BLaER1 (cell line): Measurements from ENCODE around the gene CHST5.

Source experiments
- H3K27ac ChIP-seq: shearing (Covaris generic); formaldehyde crosslinking; 2 replicates; pipeline ENCODE4 v1.8.1; 2022
- H3K27me3 ChIP-seq: shearing (Covaris generic); formaldehyde crosslinking; 2 replicates; pipeline ENCODE4 v1.8.1; 2022
- H3K36me3 ChIP-seq: shearing (Covaris generic); formaldehyde crosslinking; 2 replicates; pipeline ENCODE4 v1.8.1; 2022
- H3K4me1 ChIP-seq: shearing (Covaris generic); formaldehyde crosslinking; 2 replicates; pipeline ENCODE4 v1.8.1; 2022
- H3K4me2 ChIP-seq: shearing (Covaris generic); formaldehyde crosslinking; 2 replicates; pipeline ENCODE4 v1.8.1; 2022
- H3K4me3 ChIP-seq: shearing (Covaris generic); formaldehyde crosslinking; 2 replicates; pipeline ENCODE4 v1.8.1; 2022
- H3K9ac ChIP-seq: shearing (Covaris generic); formaldehyde crosslinking; 2 replicates; pipeline ENCODE4 v1.8.1; 2022
- H3K9me3 ChIP-seq: shearing (Covaris generic); formaldehyde crosslinking; 2 replicates; pipeline ENCODE4 v1.8.1; 2022
- H4K20me1 ChIP-seq: shearing (Covaris generic); formaldehyde crosslinking; 2 replicates; pipeline ENCODE4 v1.8.1; 2022
- Cebpa-rat ChIP-seq: shearing (Covaris generic); IDR thresholded peaks from 2 replicates; pipeline ENCODE4 v1.8.1; 2022

The CHST5 gene

GRCh38 chr16:75494661-75495075 is 41.2 kb downstream of the CHST5 start:
- Histone ChIP-seq H3K27me3 (no peaks in the 10 kb centered on the region), H3K36me3 (peaks cover 4% of the 10 kb centered on the region; the same call in 1 of the 2 replicates), H3K4me3 (peak overlapping the region; percentile 79), H3K9me3 (no peaks in the 10 kb centered on the region), H3K4me2 (peak overlapping the region; percentile 93), H3K4me1 (peaks cover 84% of the 10 kb centered on the region), H3K27ac (peak overlapping the region; percentile 84), H3K9ac (peak overlapping the region; percentile 85), H4K20me1 (peaks cover 27% of the 10 kb centered on the region)
- no peak for TF ChIP-seq Cebpa-rat

- Histone ChIP-seq H4K20me1 (peaks cover 30% of the 10 kb centered on the region), H3K27ac (peak overlapping the region; percentile 84), H3K4me2 (peak overlapping the region; percentile 93), H3K9me3 (no peaks in the 10 kb centered on the region), H3K27me3 (no peaks in the 10 kb centered on the region), H3K9ac (peak overlapping the region; percentile 85), H3K4me1 (peaks cover 85% of the 10 kb centered on the region), H3K4me3 (peak overlapping the region; percentile 79), H3K36me3 (peaks cover 8% of the 10 kb centered on the region; the same call in 1 of the 2 replicates)
- TF ChIP-seq Cebpa-rat = no peak
Measured at GRCh38 chr16:75494184-75494583, 41.7 kb downstream of the CHST5 start.

GRCh38 chr16:75491876-75492275 is 44.0 kb downstream of the CHST5 start:
- H3K27me3 ChIP-seq = no peaks in the 10 kb centered on the region
- H4K20me1 ChIP-seq = peaks cover 50% of the 10 kb centered on the region
- peaks cover 89% of the 10 kb centered on the region for H3K4me1 ChIP-seq
- no peaks in the 10 kb centered on the region for H3K9me3 ChIP-seq
- H3K4me2 ChIP-seq = peak overlapping the region; percentile 93
- peaks cover 31% of the 10 kb centered on the region for H3K36me3 ChIP-seq
- peak overlapping the region; percentile 79 for H3K4me3 ChIP-seq
- H3K27ac ChIP-seq = peak overlapping the region; percentile 84
- H3K9ac ChIP-seq = peak overlapping the region; percentile 85
- TF ChIP-seq Cebpa-rat = no peak

GRCh38 chr16:75488322-75488721 is 47.6 kb downstream of the CHST5 start:
- TF ChIP-seq Cebpa-rat = no peak
- Histone ChIP-seq H3K9me3 (no peaks in the 10 kb centered on the region), H4K20me1 (peaks cover 85% of the 10 kb centered on the region), H3K9ac (no peak overlapping the region), H3K4me1 (peaks cover 99% of the 10 kb centered on the region), H3K4me2 (peak overlapping the region; percentile 35; the same call in 1 of the 2 replicates), H3K27me3 (no peaks in the 10 kb centered on the region), H3K4me3 (no peak overlapping the region), H3K27ac (no peak overlapping the region), H3K36me3 (peaks cover 49% of the 10 kb centered on the region)

GRCh38 chr16:75486676-75487313 is 49.1 kb downstream of the CHST5 start:
- Histone ChIP-seq H3K4me1 (peaks cover 89% of the 10 kb centered on the region), H3K9me3 (no peaks in the 10 kb centered on the region), H3K27me3 (no peaks in the 10 kb centered on the region), H3K4me3 (peak overlapping the region; percentile 44; the same call in 1 of the 2 replicates), H3K36me3 (peaks cover 64% of the 10 kb centered on the region), H3K9ac (peak overlapping the region; percentile 50; the same call in 1 of the 2 replicates), H3K27ac (peak overlapping the region; percentile 72), H3K4me2 (peak overlapping the region; percentile 92), H4K20me1 (peaks cover 86% of the 10 kb centered on the region)
- TF ChIP-seq Cebpa-rat = no peak

- TF ChIP-seq Cebpa-rat = no peak
- H3K4me3 ChIP-seq = peak overlapping the region; percentile 44
Measured at GRCh38 chr16:75486014-75486675, 49.8 kb downstream of the CHST5 start.

GRCh38 chr16:75485230-75486013 is 50.5 kb downstream of the CHST5 start:
- Histone ChIP-seq H3K4me3 (peak overlapping the region; percentile 44), H3K36me3 (peaks cover 78% of the 10 kb centered on the region), H3K9ac (peak overlapping the region; percentile 50; the same call in 1 of the 2 replicates), H3K9me3 (no peaks in the 10 kb centered on the region), H3K27ac (peak overlapping the region; percentile 72), H4K20me1 (peaks cover 87% of the 10 kb centered on the region), H3K4me2 (peak overlapping the region; percentile 92), H3K27me3 (no peaks in the 10 kb centered on the region), H3K4me1 (peaks cover 77% of the 10 kb centered on the region)
- no peak for TF ChIP-seq Cebpa-rat

More at GRCh38 chr16:75486014-75486675, 49.8 kb downstream of the CHST5 start:
- H3K4me2 ChIP-seq = peak overlapping the region; percentile 92
- no peaks in the 10 kb centered on the region for H3K9me3 ChIP-seq
- peaks cover 83% of the 10 kb centered on the region for H3K4me1 ChIP-seq
- no peaks in the 10 kb centered on the region for H3K27me3 ChIP-seq
- H3K27ac ChIP-seq = peak overlapping the region; percentile 72
- H3K36me3 ChIP-seq = peaks cover 71% of the 10 kb centered on the region
- H3K9ac ChIP-seq = peak overlapping the region; percentile 50; the same call in 1 of the 2 replicates
- peaks cover 87% of the 10 kb centered on the region for H4K20me1 ChIP-seq

- Histone ChIP-seq H3K9ac (no peak overlapping the region; the same call in 1 of the 2 replicates), H4K20me1 (peaks cover 88% of the 10 kb centered on the region), H3K36me3 (peaks cover 82% of the 10 kb centered on the region), H3K4me1 (peaks cover 55% of the 10 kb centered on the region), H3K4me2 (peak overlapping the region; percentile 92; the same call in 1 of the 2 replicates), H3K27me3 (no peaks in the 10 kb centered on the region), H3K4me3 (no peak overlapping the region), H3K27ac (0 out of 2 replicates have a peak overlapping the region, but pooled peaks have one; percentile 12), H3K9me3 (no peaks in the 10 kb centered on the region)
- TF ChIP-seq Cebpa-rat = no peak
Measured at GRCh38 chr16:75483222-75483621, 52.7 kb downstream of the CHST5 start.

GRCh38 chr16:75482434-75483205 is 53.3 kb downstream of the CHST5 start:
- Histone ChIP-seq H3K4me1 (peaks cover 49% of the 10 kb centered on the region), H3K27ac (0 out of 2 replicates have a peak overlapping the region, but pooled peaks have one; percentile 12), H4K20me1 (peaks cover 91% of the 10 kb centered on the region), H3K9me3 (no peaks in the 10 kb centered on the region), H3K9ac (no peak overlapping the region; the same call in 1 of the 2 replicates), H3K36me3 (peaks cover 82% of the 10 kb centered on the region), H3K4me2 (no peak overlapping the region), H3K4me3 (no peak overlapping the region), H3K27me3 (no peaks in the 10 kb centered on the region)
- no peak for TF ChIP-seq Cebpa-rat
